COR-L47 (cell line): Measurements from ENCODE around the gene CSTB.

Experiments used
- DNase-seq: peaks from one replicate; lab custom pipeline; 2025; lab: John Stamatoyannopoulos, UW

CSTB gene

DNA sequence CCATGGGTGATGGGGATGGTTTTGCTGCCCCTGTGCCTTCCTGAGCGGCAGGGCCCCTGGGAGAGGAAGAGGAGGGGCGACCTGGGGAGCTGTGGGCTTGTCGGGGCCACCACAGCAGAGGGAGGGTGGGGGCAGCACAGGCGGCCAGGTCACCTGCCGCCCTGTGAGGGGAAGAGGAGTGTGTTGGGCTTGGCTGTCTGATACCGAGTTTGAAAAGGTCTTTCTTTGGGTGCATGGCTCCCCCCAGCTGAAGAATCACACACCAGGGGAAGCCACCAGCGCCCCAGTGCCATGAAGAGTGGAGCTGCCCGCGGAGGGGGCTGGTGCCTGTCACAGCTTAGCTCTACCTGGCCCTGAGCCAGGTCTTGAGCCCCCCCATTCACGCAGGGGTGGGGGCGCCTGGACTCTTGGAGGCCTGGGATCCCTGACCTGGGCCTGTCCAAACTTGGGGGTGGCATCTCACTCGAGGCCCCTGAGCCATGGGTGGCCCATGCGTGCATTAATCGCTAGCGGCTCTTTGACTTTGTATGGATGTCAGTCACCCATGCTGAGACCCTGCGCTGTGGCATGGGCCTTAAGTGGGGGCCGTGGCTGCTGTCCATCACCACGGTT, 26.4 kb downstream of the CSTB start:
- DNase-seq: no peak

DNA sequence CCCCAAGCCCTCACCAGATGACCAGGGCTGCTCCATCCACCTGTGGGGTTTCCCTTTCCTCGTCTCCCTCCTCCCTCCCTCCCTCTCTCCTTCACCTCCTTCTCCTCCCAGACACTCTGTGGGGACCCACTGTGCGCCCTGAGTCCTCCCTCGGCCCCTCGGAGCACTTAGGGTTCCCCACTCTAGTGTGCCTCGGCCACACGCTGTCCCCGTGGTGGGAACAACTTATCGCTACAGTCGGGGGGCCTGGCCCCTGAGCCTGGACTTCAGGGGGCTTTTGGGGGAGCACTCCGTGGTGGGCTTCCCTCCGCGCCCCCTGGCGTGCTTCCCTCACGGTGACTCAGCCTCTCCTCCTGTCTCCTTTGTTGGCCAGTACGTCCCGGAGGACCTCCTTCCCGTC, 27.5 kb downstream of the CSTB start:
- no peak for DNase-seq

DNA sequence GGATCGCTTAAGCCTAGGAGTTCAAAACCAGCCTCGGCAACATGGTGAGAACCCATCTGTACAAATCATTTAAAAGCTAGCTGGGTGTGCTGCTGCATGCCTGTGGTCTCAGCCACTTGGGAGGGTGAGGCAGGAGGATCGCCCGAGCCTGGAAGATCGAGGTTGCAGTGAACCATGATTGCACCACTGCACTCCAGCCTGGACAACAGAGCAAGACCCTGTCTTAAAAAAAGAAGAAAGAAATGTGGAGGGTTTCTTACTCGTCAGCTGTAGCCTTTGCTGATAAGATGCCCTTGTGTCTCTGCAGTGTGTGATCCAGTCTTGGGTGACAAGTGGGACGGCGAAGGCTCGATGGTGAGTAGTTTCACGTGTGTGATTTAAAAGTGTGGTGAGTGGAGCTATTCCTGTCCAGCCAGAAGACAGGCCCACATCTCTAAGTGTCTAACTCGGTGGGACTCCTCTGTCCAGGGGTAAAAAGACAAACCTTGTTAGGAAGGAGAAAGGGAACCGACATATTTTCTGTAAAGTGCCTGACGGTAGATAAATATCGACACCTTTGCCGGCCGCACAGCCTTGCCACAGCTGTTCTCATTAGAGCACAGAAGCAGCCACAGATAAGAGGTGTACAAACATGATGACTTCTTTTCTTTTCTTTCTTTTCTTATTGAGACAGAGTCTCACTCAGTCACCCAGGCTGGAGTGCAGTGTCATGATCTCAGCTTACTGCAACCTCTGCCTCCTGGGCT, 30.2 kb downstream of the CSTB start:
- DNase-seq: no peak

- no peak for DNase-seq
Observed at GRCh38 chr21:43744725-43745124, 31.4 kb downstream of the CSTB start.

DNA sequence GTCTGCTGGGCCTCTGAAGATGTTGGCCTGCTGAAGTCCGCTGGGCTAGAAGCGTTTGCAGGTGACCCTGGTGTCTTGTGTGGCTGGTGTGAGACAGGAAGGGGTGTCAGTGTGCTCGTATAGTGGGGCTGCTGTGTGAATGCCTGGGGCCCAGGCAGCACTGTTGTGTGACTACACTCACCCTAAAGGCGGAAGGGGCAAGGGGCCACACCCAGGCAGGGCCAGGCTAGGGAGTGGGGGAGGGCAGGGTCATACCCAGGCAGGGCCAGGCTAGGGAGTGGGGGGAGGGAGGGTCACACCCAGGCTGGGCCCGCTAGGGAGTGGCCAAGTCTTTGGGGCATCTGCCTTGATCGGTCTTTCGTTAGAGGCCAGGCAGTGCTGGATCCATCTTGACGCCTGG, 32.2 kb downstream of the CSTB start:
- no peak for DNase-seq

DNA sequence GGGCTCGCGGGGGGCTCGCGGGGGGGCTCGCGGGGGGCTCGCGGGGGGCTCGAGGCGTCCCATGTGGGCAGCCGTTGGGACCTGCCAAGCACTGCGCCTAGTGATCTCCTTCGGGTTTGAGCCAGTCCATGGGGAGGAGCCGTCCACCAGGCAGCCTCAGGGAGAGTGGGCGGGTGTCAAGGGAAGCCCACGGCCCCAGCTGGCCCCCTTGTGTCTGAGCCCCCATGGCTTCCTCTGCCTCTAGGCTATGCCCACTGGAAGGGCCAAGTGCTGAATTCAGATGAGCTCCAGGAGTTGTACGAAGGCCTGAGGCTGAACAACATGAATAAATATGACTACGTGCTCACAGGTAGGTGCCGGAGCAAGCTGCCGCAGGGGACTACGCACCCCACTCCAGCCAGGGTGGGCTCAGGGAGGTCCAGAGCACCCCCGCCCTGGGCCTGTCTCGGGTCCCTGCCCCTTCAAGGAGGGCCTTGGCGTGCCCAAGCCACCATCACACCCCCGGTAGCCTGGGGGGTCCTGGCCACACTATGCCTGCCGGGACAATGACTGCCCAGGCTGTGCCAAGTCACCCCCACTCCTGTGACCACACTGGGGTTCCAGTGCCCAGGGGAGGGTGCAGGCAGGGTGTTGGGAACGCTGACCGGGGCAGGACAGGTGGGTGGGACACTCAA, 34.5 kb downstream of the CSTB start:
- DNase-seq: no peak

DNA sequence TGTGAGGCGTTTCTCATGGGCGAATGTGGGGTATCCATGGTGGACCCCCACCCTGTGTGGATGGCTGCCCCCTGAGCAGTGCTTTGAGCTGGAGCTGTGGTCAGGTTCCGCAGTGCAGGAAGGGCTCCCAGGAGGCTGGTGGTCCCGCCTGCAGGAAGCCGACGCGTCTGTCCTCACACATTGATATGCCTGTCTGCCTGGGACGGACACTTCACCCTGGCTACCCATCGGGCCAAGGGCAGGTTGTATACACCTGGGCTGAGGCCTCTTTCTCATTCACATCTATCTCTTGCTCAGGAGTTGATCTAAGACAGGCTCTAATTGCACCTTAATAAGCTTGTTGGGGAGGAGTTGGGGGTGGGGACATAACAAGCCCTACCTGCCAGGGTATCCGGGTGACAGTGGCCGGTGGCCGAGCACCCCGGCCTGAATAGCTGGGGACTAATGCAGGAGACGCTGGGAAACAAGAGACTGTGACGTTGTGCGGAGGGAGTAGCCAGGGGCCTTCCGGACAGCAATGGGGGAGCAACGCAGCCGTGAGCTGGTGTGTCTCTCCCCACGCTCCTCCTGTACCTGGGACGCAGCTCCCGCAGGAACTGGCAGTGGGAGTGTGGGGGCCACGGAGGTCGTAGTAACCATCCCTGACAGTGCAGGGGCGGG, 35.5 kb downstream of the CSTB start:
- no peak for DNase-seq

GRCh38 chr21:43739621-43740435, 36.3 kb downstream of the CSTB start:
- DNase-seq: no peak

DNA sequence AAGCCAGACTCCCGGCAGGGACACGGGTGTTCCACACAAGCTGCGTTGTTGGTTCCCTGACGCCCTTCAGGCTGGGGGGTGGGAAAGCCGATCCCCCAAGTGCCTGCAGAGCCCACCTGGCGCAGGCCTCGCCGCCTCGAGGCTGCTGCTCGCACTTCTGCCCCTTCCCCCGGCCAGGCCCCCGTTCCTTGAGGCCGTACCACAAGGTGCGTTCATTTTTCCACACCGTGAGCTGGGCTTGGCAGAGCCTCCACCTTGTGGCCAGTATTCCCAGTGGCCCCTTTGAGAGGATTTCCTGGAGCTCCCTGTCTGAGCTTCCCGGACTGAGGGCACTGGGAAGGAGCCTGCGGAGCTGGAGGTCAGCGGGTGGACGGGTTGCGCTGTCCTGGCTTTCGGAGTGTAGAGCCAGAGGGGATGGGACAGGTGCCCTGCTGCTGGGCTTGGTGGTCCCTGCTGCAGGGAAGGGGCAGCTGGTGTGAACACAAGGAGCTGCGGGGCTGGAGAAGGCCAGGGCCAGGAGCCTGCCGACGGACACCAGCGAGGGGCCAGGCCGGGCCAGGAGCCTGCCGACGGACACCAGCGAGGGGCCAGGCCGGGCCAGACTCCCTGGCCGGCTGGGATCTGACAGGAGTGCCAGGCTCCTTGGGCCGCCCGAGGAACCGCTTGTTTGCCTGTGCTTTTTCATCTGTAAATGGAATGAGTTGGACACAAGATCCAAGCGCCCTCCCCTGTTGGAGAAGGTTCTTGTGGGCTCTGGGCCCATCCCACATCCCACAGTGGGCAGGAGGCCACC, 38.8 kb downstream of the CSTB start:
- DNase-seq: no peak

- DNase-seq: no peak
Observed at GRCh38 chr21:43736224-43736883, 39.8 kb downstream of the CSTB start.

GRCh38 chr21:43735236-43736091, 40.6 kb downstream of the CSTB start:
- DNase-seq: no peak

DNA sequence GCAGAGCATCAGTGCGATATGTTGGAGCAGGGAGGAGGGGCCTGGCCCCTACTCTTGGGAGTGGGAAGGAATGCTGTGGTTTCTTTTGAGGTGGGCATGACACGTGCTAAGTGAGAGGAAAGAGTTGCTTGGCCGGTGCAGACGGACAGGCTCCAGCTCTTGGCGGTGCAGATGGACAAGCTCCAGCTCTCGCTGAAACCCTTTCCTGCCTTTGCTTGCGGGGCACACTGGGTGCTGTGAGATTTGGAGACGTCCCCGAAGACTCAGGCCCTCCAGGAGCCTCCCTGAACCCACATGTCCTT, 41.2 kb downstream of the CSTB start:
- no peak for DNase-seq

DNA sequence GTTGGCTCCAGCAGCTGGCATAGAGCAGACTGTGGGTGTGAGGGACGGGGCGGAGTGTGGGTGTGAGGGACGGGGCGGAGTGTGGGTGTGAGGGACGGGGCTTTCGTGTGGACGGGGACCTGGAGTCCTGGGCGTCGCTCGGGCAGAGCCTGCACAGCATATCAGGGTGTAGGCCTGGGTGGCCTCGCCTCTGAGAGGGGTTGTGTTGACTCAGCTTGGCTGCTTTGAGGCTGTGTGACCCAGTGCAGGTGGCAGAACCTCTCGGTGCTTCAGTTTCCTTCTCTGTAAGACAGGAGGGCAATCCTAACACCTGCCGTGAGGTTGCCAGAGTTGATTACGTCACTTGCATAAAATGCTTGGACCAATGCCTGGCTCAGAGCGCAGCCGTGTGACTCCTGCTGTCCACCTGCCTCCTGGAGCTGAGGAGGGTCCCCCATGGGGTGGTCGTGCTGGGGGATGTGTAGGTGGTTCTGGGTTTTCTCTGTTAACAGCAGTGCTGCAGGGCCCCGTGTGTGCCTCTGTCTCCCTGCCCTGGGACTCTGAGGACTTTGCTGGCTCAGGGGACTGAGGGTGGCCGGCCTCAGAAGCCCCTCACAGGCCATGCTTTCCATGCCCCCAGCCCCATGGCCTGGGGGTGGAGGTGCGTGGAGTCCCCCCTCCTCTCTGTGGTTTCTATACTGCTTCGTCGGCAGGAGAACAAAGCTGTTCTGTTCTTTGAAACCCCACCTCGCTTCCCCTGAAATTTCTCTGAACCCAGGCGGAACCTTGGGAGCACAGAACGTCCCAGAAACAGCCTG, 41.8 kb downstream of the CSTB start:
- no peak for DNase-seq

DNA sequence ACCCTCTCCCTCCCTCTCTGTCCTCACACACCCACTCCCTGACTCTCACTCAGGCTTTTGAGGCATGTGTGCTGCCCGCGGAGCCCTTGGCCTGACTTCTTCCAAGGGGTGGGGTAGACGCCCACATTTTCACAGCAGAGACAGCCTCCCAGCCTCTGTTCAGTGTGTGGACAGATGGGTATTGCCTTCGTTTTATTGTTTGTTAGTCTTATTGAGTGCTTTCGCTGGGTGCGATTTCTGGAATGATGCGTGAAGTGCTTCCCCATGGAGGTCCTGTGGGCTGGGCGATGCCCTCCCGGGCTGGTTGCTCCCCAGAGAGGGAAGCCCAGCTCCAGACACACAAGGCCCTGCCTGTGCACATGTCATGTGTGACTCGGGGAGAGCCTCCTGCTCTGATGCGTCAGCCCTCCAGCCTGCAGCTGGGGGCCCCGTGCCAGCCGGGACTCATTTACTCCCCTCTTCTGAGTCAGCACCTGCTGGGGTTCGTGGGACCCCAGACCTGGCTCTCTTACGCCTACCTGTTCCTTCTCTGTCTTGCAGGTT, 42.5 kb downstream of the CSTB start:
- no peak for DNase-seq

- no peak for DNase-seq
Observed at GRCh38 chr21:43733060-43733459, 43.0 kb downstream of the CSTB start.

GRCh38 chr21:43731891-43732711, 44.0 kb downstream of the CSTB start:
- no peak for DNase-seq

- DNase-seq: no peak
Observed at GRCh38 chr21:43731476-43731875, 44.6 kb downstream of the CSTB start.
